GM19351 (cell line): ENCODE measurements around the gene HNRNPM.
"Not testable (repeated sequence)": the region's sequence is repeated elsewhere in the genome, so short reads cannot be mapped to it uniquely, and the experiment has no call there.

ENCODE experiments used
- ATAC-seq: cut with Tn5 transposase; IDR thresholded peaks from one replicate; pipeline ENCODE4 v1.9.1; 2021; ENCODE audit warnings: mild to moderate bottlenecking, moderate library complexity; ENCODE audit not compliant: unreplicated experiment

HNRNPM gene

DNA sequence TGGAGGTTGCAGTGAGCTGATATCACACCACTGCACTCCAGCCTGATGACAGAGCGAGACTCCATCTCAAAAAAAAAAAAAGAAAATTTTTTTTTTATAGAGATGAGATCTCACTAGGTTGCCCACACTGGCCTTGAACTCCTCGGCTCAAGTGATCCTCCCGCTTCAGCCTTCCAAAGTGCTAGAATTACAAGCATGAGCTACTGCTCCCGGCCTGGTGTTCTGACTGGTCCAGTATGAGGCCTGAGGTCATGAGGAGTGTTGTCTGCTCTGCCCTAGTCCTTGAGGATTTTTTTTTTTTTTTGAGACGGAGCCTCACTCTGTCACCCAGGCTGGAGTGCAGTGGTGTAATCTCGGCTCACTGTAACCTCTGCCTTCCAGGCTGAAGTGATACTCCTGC lies 19.4 kb upstream of the HNRNPM start:
- ATAC-seq, result not testable (repeated sequence)

DNA sequence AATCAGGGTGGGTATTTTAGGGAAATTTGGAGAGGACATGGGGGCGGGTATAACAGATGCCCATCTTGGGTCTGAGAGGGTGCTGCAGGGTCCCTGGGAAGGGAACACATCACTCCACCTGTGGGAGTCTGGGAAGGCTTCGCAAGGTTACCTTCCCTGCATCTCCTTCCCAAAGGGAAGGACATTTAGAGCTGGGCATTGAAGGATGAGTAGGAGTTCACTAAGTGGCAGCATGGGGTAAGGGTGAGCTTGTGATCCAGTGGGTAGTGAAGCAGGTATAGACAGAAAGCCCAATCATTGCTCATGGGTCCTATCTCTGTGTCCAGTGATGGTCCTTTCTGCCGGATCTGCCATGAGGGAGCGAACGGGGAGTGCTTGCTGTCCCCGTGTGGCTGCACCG lies 18.5 kb upstream of the HNRNPM start:
- ATAC-seq, result no peak

DNA sequence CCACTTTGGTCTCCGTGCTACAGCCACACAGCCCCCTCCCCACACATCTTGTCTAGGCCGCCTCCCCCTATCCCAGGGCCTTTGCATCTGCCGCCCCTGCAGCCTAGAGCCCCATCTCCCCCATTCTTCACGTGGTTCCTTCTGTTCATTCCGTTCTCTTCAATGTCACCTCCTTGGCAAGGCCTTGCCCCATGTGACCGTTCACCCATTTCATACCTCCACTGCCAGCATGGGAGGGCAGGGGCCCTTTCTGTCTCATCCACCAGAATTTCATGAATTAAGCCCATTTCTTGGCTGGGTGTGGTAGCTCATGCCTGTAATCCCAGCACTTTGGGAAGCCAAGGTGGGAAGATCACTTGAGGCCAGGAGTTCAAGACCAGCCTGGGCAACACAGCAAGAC lies 15.7 kb upstream of the HNRNPM start:
- no peak for ATAC-seq

DNA sequence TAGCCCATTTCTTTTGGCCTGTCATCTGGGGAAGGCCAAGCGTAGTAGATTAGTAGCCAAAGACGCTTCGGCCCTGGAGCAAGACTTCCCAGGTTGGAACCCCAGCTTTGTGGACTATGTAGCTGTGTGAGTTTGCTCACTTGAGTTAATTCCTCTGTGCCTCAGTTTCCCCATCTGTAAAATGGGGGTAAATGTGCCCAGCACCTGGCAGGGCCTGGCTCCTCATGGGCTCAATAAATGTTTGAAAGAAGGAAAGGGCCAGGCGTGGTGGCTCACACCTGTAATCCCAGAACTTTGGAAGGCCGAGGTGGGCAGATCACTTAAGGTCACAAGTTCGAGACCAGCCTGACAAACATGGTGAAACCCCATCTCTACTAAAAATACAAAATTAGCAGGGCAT lies 14.9 kb upstream of the HNRNPM start:
- ATAC-seq, result no peak

DNA sequence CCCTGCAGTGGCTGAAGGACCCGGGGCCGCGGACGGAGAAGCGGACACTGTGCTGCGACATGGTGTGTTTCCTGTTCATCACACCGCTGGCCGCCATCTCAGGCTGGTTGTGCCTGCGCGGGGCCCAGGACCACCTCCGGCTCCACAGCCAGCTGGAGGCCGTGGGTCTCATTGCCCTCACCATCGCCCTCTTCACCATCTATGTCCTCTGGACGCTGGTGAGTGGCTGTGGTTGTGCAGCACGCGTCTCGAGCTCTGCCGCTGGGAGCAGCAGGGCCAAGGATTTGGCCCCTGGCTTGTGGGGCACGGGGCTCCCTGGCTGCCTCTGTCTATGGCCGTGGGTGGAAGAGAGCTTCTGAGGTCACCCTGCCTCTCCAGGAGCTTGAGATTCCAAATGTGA lies 14.1 kb upstream of the HNRNPM start:
- ATAC-seq, result no peak

DNA sequence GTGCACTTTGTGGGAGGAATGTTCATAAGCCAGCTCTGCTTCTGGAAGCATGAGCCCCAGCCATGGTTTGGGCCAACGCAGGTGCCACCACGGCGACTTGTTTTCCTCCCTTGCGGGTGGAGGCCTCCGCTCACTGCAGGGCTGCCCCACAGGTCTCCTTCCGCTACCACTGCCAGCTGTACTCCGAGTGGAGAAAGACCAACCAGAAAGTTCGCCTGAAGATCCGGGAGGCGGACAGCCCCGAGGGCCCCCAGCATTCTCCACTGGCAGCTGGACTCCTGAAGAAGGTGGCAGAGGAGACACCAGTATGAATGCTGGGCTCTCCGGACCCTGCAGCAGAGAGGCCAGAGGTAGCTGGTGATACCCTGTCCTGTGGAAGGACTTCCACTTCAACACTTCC lies 6.5 kb upstream of the HNRNPM start:
- ATAC-seq, result no peak

DNA sequence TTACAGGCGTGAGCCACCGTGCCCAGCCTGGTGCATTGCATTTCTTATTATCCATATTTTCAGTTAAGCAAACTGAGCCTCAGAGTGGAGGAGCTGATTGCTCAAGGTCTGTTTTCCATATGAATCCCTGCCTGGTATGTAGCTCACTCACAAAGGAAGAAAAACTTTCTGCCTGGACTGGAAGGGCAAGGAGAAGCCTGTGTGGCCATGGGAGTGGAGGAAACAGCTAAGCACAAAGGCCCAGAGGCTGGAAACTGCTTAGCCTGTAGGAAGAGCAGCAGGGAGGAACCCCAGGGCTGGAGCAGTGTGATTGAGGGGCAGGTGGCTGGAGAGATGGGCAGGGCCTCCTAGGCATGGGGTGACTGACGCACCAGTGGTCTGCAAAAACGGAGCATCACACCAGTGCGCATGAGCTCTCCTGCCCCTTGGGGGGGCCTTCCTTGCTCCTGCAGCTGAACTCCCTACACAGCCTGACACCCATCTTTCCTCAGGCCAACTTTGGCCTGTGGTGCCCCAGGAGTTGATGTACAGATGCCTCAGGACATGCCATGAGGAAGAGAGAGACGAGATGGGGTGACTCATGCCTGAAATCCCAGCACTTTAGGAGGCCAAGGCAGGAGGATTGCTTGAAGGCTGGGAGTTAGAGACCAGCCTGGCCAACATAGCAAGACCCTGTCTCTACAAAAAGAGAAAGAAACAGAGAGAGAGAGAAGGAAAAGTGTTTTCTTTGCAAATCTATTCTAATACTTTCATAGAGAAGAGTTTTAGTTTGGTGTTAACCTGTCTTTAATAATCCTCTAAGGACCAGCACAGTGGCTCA lies 2.8 kb upstream of the HNRNPM start:
- ATAC-seq, result no peak

DNA sequence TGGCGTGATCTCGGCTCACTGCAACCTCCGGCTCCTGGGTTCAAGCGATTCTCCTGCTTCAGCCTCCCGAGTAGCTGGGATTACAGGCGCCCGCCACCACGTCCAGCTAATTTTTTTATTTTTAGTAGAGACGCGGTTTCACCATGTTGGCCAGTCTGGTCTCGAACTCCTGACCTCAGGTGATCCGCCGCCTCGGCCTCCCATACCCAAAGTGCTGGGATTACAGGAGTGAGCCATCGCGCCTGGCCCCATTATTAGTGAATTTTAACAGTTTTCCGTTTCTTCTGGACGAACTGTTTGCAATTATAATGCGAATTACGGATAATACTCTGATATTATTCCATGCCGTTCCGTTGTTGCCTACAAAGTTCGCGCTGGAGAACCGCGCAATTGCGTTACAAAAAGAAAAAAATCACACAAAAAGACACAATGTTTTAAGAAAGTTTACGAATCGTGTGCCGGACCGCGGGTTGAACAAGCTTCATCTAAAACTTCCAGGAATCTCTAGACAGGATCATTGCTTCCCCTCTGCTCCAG lies 567 bp upstream of the HNRNPM start:
- ATAC-seq, result not testable (repeated sequence)

DNA sequence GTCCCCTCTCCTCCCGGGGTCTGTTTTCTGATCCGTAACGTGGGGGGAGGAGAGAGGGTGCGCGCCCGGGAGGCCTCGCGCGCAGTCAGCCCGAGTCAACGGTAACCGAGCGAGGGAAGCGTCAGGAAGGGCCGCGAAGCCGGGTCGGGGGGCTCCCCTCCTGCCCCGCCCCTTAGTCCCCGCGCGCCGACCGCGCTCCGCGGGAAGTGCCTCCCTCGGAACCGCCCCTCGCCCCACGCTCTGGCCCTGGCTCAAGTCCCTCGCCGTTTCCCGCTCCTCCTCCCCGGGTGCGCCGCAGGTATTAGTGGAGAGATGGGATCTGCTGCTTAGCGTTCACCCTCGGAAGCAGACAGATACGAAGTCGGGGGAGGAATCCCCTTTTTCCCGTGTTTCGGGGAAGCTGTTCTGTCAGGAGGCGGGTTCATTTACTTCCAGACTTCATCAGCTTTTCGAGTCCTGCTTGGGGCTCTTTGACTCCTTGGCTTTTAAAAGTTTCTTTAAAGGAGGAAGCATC lies 770 bp downstream of the HNRNPM start:
- ATAC-seq, result no peak

DNA sequence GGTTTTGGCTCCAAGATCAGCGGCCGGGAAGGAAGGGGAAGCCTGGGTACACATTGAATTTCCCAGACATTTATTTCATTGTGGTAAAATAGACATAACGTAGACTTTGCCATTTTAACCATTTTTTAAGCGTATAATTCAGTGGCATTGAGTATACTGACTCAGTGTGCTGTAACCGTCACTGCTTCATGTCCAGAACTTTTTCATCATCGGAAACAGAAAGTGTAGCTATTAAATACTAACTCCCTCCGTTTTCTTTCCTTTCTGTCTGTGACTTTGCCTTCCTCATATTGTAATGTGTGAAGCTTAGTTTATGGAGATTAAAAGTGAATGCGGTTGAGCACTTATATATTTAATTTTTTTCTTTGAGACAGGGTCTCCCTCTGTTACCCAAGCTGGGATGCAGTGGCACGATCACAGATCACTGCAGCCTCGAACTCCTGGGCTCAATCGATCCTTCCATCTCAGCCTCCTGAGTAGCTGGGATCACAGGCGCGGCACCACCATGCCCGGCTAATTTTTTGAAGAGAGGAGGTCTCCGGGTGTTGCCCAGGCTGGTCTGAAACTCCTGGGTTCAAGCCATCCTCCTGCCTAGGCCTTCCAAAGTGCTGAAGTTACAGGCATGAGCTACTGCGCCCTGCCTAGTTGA lies 1.4 kb downstream of the HNRNPM start:
- ATAC-seq, result no peak

DNA sequence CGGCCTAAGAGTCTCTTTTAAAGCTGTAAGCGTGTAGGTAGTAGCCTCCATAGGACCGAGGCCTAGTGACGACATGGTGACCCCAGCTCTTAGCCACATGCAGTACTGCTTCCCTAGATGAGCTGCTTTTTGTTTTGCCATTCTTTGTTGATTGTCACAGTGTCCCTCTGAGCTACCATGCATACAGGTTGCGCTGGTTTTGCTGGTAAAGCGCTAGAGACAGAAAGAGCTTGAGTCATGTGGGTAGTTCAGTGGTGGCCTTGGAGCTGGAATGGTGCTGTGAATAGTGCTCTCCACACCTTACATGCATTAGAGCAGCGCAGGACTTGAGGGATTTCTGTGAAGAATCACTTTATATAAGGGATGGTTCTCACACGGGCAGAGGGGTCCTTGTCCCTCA lies 5.1 kb downstream of the HNRNPM start:
- ATAC-seq, result no peak

DNA sequence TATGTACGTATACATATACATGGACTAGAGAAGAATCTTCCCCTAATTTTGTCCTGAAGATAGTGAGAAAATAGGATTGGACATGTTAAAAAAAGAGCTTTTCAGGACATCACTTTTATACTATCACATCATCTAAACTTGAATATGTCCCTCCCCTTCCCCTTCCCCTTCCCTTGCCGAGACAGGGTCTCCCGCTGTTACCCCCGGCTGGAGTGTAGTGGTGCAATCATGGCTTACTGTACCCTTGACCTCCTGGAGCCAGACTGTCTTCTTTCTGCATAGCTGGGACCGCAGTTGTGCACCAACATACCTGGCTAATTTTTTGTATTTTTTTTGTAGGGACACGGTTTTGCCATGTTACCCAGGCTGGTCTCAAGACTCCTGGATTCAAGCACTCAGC lies 6.6 kb downstream of the HNRNPM start:
- ATAC-seq, result no peak

DNA sequence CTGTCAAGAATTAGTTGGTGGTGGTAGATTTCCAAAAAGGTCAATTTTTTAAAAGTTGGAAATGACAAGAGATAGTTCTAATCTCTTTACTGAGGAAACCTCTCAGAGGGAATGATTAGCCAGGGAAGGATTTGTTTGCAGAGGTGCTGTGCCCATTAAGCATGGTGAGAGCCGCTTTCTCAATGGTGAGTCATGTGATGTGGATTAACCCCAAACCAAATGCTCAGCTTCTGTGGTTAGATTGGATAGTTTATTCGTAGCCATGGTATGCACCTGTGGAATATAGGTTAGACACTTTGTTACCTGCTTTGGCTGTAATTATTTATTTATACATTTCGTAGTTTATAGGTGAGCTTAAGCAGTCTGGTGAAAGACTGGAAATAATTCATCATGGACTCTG lies 7.1 kb downstream of the HNRNPM start:
- ATAC-seq, result no peak

DNA sequence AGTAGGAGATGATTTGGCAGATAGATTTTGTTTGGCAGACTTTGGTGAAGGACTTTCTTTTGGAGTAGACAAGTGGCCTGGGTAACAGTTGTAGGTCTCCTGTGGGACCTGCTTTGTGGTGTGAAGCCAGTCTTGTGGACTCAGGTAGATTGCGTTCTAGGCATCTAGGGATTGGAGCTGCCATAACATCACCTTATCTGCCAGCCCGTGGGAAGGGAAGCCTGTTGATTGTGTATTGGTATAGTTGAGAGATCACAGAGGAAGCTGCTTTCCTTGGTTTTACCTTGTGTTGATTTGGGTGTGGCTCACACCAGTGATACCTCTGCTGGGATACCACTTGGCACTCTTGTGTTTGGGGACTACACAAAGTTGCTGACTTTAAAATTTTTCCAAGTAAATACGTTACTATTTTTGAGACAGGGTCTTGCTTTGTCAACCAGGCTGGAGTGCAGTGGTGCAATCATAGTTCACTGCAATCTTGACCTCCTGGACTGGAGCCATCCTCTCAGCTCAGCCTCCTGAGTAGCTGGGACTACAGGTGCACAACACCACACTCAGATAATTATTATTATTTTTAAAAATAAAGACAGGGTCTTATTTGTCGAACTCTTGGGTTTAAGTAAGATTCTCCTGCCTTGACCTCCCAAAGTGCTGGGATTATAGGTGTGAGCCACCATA lies 7.8 kb downstream of the HNRNPM start:
- ATAC-seq, result no peak

DNA sequence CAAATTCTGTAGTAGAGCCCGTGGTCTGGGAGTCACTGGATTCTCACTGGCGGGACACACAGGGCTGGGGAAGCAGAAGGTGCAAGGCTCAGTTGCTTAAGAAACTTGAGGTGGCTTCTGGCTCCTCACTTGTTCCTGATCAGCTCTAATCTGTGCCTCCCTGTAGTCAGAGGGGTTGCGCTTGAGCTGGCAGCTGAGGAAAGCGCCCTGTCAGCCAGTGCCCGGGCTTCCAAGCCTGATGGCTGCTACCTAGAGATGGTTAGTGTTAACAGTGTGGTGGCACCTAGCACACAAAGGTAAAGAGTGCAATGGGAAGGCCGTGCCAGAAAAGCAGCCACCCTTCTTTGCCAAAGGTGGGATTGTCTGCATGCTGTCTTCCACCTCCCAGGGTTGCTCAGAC lies 8.8 kb downstream of the HNRNPM start:
- no peak for ATAC-seq

DNA sequence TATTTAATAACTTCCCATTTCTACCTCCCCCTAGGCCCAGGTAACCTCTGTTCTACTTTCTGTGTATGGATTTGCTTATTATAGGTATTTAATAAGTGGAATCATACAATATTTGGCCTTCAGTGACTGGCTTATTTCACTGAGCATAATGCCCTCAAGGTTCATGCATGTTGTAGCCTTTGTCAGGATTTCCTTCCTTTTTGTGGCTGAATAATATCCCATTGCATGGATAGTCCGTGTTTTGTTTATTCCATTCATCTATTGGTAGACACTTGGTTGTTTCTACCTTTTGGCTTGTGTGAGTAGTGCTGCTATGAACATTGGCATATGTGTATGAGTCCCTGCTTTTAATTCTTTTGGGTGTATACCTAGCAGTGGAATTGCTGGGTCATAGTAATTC lies 9.4 kb downstream of the HNRNPM start:
- ATAC-seq, result no peak

DNA sequence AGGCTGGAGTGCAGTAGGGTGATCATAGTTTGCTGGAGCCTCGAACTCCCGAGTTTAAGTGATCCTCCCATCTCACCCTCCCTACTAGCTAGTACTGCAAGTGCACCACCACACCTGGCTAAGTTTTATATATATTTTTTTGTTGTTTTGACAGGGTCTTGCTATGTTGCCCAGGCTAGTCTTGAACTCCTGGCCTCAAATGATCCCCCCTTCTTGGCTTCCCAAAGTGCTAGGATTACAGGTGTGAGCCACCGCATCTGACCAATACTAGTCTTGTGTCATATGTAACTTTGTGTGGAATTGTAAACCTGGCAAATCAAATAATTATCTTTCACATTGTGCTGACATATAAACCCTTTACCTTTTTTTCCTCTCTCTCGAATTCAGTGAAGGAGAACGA lies 10.2 kb downstream of the HNRNPM start:
- no peak for ATAC-seq

DNA sequence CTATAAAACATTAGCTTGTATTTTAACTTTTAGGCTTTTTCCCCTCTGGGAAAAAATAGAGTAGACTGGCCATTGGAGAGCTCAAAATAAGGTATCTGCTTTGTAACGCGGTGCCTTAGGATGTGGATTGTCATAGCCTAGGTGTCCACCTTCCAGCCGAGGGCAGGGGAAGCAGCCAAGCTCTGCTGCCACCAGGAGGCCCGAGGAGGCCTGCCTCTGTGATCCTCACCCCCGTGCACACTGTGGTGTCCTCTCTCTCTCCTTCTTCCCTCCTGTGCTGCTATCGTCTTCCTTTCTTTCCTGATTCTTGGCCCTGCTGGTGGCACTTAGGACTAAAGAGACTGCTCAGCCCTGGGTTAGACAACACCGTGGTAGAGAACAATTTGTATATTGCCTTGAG lies 11.3 kb downstream of the HNRNPM start:
- no peak for ATAC-seq

DNA sequence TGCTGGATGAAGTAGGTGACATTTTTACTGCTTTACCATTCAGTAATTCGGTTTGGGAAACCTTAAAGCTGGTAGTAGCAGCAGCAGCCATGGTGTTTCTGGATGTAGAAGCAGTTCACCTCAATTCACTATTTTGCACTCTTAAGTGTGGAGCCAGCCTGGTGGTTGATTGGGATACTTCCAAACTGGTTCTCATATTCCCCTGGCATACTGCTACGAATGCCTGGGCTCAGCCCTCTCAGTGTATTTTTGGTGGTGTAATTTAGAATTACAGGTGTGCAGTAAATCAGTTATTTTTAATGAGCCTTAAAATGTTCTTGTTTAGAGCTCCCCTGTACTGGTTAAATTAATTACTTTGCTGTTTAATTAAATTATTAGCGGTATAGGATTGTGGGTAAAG lies 12.4 kb downstream of the HNRNPM start:
- ATAC-seq, result no peak

DNA sequence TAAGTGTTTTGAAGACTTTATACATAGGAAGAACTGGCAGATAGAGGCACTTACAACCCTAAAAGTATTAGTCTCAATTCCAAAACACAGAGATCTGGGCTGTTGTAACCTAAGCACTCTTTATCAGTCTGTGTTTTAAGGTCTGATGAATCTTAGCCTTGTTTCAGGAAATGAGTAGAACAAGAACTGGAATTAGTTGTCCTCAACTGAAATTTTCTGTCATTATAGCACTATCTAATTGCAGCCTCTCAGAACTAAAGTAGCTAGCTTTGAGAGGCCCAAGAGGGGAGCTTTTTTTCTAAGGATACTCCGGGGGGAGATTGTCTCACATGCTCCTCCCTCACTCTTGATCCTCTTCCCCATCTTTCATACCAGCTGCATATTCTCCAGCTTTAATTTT lies 13.1 kb downstream of the HNRNPM start:
- ATAC-seq, result no peak

DNA sequence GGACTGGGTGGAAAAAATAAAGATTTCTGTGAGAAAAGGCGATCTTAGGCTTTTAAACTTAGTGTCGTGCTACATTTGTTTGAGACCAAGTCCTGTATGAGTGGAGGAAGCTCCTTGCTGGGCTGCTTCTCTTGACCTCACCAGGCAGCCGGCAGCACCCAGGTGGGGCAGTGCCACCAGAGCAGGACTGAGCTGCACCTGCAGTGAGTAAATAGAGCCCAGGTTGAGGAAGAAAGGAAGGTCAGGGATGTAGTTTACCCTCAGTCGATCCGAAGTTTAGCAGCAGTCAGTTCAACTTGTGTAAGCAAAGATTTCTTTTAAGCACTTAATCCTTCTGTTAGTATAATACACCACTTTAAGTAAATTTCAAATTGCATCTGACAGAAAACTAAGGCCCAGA lies 13.6 kb downstream of the HNRNPM start:
- ATAC-seq, result no peak

DNA sequence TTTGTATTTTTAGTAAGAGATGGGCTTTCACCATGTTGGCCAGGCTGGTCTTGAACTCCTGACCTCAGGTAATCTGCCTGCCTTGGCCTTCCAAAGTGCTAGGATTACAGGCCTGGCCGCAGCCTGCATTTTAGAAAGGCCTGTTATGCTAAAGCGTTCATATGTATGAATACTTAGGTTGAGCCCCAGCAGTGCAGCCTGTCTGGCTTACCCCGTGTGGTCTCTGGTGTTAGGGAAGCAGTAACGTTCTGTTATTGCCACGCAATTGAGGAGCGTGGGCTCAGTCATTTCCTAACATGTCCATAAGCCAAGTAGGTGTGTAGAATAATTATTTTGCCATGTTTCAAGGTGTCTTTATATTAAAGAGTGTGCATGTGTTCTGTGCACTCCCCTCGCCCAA lies 14.3 kb downstream of the HNRNPM start:
- no peak for ATAC-seq
